NT2/D1 (cell line): ENCODE data around the gene SVOP.

Source experiments
- SUZ12 ChIP-seq: IDR thresholded peaks from 2 replicates; pipeline ENCODE4 v1.6.1; 2011; ENCODE audit not compliant: insufficient read length, insufficient read depth; ENCODE audit errors: extremely low read depth
- YY1 ChIP-seq: IDR thresholded peaks from 2 replicates; pipeline ENCODE4 v1.6.1; 2011; ENCODE audit not compliant: insufficient read length, insufficient read depth
- ZNF274 ChIP-seq: IDR thresholded peaks from 2 replicates; pipeline ENCODE4 v1.6.1; 2011; ENCODE audit warnings: mild to moderate bottlenecking, low read depth, low read length

GRCh38 chr12:109064143-109064542 is 43.3 kb upstream of the SVOP start:
- TF ChIP-seq YY1 (no peak), SUZ12 (no peak), ZNF274 (no peak)
